ENCODE results near the gene DNAH2.

GRCh38 chr17:7811251-7811650, 93.7 kb downstream of the DNAH2 start:
- TF ChIP-seq EZH2phosphoT487 (IDR thresholded peaks at IDR 0.05; ENCODE audit: low read length) (no peak), CTCF (IDR thresholded peaks at IDR 0.05; ENCODE audit: low read length) (no peak), EZH2 (optimal IDR thresholded peaks at IDR 0.05; ENCODE audit: low read depth, low read length) (no peak)

All from MM.1S (cell line).